Brain microvascular endothelial cell (primary cell): ENCODE results near the gene ZNF280C.
"Not testable (repeated sequence)": the region's sequence is repeated elsewhere in the genome, so short reads cannot be mapped to it uniquely, and the experiment has no call there.

Source experiments
- DNase-seq: peaks from one replicate; pipeline ENCODE4 v3.0.0-alpha.2; 2020
- H3K27ac ChIP-seq: fragments of 250-450 bp; sonication (Bioruptor Pico); 2 replicates; pipeline ENCODE4 v1.5.1; 2020; ENCODE audit warnings: mild to moderate bottlenecking, moderate library complexity
- H3K27me3 ChIP-seq: fragments of 250-450 bp; sonication (Bioruptor Pico); replicated peaks from 2 replicates; pipeline ENCODE4 v1.5.1; 2020; ENCODE audit warnings: mild to moderate bottlenecking
- H3K36me3 ChIP-seq: fragments of 250-450 bp; sonication (Bioruptor Pico); replicated peaks from 2 replicates; pipeline ENCODE4 v1.5.1; 2020; ENCODE audit warnings: mild to moderate bottlenecking
- H3K4me3 ChIP-seq: 2 replicates; pipeline ENCODE4 v1.5.1; 2011; ENCODE audit warnings: low read depth, mild to moderate bottlenecking, control low read depth, low read length, moderate library complexity
- CTCF ChIP-seq: IDR thresholded peaks from 2 replicates; pipeline ENCODE4 v1.5.1; 2011; ENCODE audit warnings: low read depth, mild to moderate bottlenecking, moderate library complexity, low read length, control low read depth, inconsistent platforms; ENCODE audit errors: missing control alignments
- in situ Hi-C: cut with HindIII; loops from 2 replicates; pipeline ENCODE4 v1.10.0; 2017; ENCODE audit warnings: low sequenced_read_pairs, low pct_ligation_motif_present

ZNF280C gene

GRCh38 chrX:130285710-130286109 lies 17.0 kb upstream of the ZNF280C start:
- in situ Hi-C loops: no loop called here
- Histone ChIP-seq H3K27me3 (no peaks in the 10 kb centered on the region), H3K4me3 (no peak overlapping the region), H3K27ac (no peak overlapping the region), H3K36me3 (no peaks in the 10 kb centered on the region)
- DNase-seq: no peak
- no peak for TF ChIP-seq CTCF

- in situ Hi-C loops: no loop called here
- no peak for TF ChIP-seq CTCF
- Histone ChIP-seq H3K4me3 (no peak overlapping the region), H3K27me3 (no peaks in the 10 kb centered on the region), H3K36me3 (no peaks in the 10 kb centered on the region), H3K27ac (no peak overlapping the region)
- DNase-seq: no peak
These were observed 16.4 kb upstream of the ZNF280C start for GRCh38 chrX:130285069-130285620.

- H3K36me3 ChIP-seq: no peaks in the 10 kb centered on the region
- no peaks in the 10 kb centered on the region for H3K27me3 ChIP-seq
- H3K27ac ChIP-seq: no peak overlapping the region
- no peak overlapping the region for H3K4me3 ChIP-seq
- in situ Hi-C loops: no loop called here
- no peak for DNase-seq
- no peak for TF ChIP-seq CTCF
These were observed 13.5 kb upstream of the ZNF280C start for GRCh38 chrX:130282151-130282550.

- Histone ChIP-seq H3K27ac (no peak overlapping the region), H3K27me3 (no peaks in the 10 kb centered on the region), H3K36me3 (no peaks in the 10 kb centered on the region), H3K4me3 (no peak overlapping the region)
- no peak for TF ChIP-seq CTCF
- DNase-seq: no peak
- in situ Hi-C loops: no loop called here
These were observed 12.2 kb upstream of the ZNF280C start for GRCh38 chrX:130280901-130281300.

- in situ Hi-C loops, DNase-seq, H3K36me3 ChIP-seq, H3K27ac ChIP-seq, H3K4me3 ChIP-seq, H3K27me3 ChIP-seq: not testable (repeated sequence)
These were observed 3.6 kb upstream of the ZNF280C start for GRCh38 chrX:130272253-130272652.

- in situ Hi-C loops, H3K27me3 ChIP-seq, H3K36me3 ChIP-seq: not testable (repeated sequence)
These were observed 692 bp upstream of the ZNF280C start for GRCh38 chrX:130269391-130269790.

GRCh38 chrX:130267956-130268448 lies 697 bp downstream of the ZNF280C start:
- H3K4me3 ChIP-seq: peak overlapping the region; percentile 69
- TF ChIP-seq CTCF: no peak
- DNase-seq: no peak
- H3K27me3 ChIP-seq: no peaks in the 10 kb centered on the region
- H3K27ac ChIP-seq: peak overlapping the region; percentile 71
- in situ Hi-C loops: no loop called here
- H3K36me3 ChIP-seq: no peaks in the 10 kb centered on the region

More at GRCh38 chrX:130269391-130269790, 692 bp upstream of the ZNF280C start:
- H3K27ac ChIP-seq, DNase-seq, H3K4me3 ChIP-seq: not testable (repeated sequence)
